Central memory CD8-positive, alpha-beta T cell (primary cell): Measurements from ENCODE around the gene CCNI.

Source experiments
- ATAC-seq: fragments of 150-1000 bp; cut with Tn5 transposase; replicated peaks from 2 replicates; pipeline ENCODE4 v1.10.0; 2022; ENCODE audit warnings: mild to moderate bottlenecking, moderate FRiP score, moderate number of reproducible peaks; ENCODE audit not compliant: poor library complexity, severe bottlenecking; ENCODE audit errors: extremely low read depth
- DNase-seq, 2 donors: peaks; one replicate each; pipeline ENCODE4 v3.0.0; 2021; ENCODE audit warnings: low spot score in 2 of 2
- H3K27ac Mint-ChIP-seq: one replicate; pipeline ENCODE4 v1.8.0; 2022; ENCODE audit warnings: low read depth, mild to moderate bottlenecking, moderate library complexity, mixed read lengths
- H3K27me3 Mint-ChIP-seq: one replicate; pipeline ENCODE4 v1.8.0; 2022; ENCODE audit warnings: mixed read lengths
- H3K36me3 Mint-ChIP-seq: one replicate; pipeline ENCODE4 v1.8.0; 2022; ENCODE audit warnings: mild to moderate bottlenecking, moderate library complexity, mixed read lengths; ENCODE audit not compliant: insufficient read depth
- H3K4me1 Mint-ChIP-seq: one replicate; pipeline ENCODE4 v1.8.0; 2022; ENCODE audit warnings: mixed read lengths
- H3K4me3 Mint-ChIP-seq: one replicate; pipeline ENCODE4 v1.8.0; 2022; ENCODE audit warnings: mild to moderate bottlenecking, moderate library complexity, mixed read lengths
- H3K9me3 Mint-ChIP-seq: one replicate; pipeline ENCODE4 v1.8.0; 2022; ENCODE audit warnings: mixed read lengths

The CCNI gene

DNA sequence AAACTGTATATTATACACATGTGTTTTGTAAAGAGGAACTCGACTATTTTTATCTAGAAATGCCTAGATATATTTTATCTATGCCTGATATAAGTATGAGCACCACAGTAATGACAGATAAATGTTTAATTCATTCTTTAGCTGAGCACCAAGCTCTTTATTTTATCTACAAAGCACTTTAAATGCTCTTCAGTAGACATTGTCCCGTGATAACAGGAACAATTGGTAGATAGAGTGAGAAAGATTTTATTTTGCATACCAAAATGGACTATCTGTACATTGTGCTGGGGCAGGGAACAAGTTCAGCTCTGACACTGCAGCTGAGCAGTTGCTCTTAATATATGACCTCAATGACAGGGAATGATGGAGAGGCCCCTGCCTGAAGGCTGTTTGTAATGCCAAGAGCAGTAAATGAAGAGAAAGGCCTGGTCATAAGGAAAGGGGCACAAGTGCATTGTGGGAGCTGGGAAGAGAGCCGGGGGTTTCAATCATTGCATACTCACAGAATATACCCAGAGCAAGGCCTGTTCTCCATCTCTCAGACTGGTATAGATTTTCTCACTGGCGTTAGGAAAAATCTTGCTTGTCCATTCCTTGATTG lies 68.9 kb downstream of the CCNI start:
- no peak for ATAC-seq
- Mint-ChIP-seq H3K4me1 (peaks cover 38% of the 10 kb centered on the region), H3K27me3 (no peaks in the 10 kb centered on the region), H3K4me3 (no peak overlapping the region), H3K9me3 (no peaks in the 10 kb centered on the region), H3K27ac (no peak overlapping the region), H3K36me3 (peaks cover 9% of the 10 kb centered on the region)
- no peak for DNase-seq

- no peak overlapping the region for H3K27ac Mint-ChIP-seq
- peaks cover 12% of the 10 kb centered on the region for H3K36me3 Mint-ChIP-seq
- no peak overlapping the region for H3K4me3 Mint-ChIP-seq
Observed at GRCh38 chr4:77003400-77003799, 72.4 kb downstream of the CCNI start.

GRCh38 chr4:77002321-77003107 lies 73.3 kb downstream of the CCNI start:
- Mint-ChIP-seq H3K4me3 (no peak overlapping the region), H3K27ac (no peak overlapping the region), H3K36me3 (peaks cover 14% of the 10 kb centered on the region)

More at GRCh38 chr4:77003400-77003799, 72.4 kb downstream of the CCNI start:
- no peaks in the 10 kb centered on the region for H3K27me3 Mint-ChIP-seq
- DNase-seq (no peak), ATAC-seq (no peak)
- H3K4me1 Mint-ChIP-seq: peaks cover 18% of the 10 kb centered on the region
- no peaks in the 10 kb centered on the region for H3K9me3 Mint-ChIP-seq

GRCh38 chr4:77001907-77002306 lies 73.9 kb downstream of the CCNI start:
- Mint-ChIP-seq H3K36me3 (peaks cover 16% of the 10 kb centered on the region), H3K4me1 (peaks cover 3% of the 10 kb centered on the region), H3K9me3 (no peaks in the 10 kb centered on the region), H3K4me3 (no peak overlapping the region), H3K27me3 (no peaks in the 10 kb centered on the region), H3K27ac (no peak overlapping the region)
- DNase-seq (no peak), ATAC-seq (no peak)

More at GRCh38 chr4:77002321-77003107, 73.3 kb downstream of the CCNI start:
- no peaks in the 10 kb centered on the region for H3K9me3 Mint-ChIP-seq
- H3K27me3 Mint-ChIP-seq: no peaks in the 10 kb centered on the region
- no peak for ATAC-seq
- H3K4me1 Mint-ChIP-seq: peaks cover 9% of the 10 kb centered on the region
- DNase-seq: no peak

DNA sequence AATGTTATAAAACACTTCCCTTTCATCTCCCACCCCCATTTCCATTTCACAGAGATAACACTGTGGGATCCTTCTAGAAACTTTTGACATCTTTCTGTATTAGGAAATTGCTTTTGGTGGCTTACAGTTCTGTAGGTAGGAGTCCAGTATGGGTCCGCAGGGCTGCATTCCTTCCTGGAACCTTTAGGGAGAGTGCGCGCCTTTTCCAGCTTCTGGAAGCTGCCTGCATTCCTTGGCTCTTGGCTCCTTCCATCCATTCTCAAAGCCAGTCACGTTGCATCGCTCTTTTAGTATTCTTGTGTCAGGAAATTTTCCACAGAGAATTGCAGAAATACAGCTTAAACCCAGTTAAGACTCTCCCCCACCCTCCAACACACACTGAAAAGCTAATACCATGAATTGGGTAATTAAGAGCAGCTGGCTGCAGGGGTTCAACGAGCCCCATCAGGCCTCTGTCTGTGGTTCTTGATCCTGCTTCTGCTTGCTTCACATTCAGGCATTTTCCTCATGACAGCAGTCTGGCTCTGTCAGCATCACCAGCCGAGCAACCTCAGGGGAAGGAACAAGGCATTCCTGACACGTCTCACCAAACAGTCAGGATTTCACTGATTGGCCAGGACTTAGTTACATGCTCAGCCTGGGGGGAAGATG lies 77.4 kb downstream of the CCNI start:
- DNase-seq (no peak), ATAC-seq (no peak)
- Mint-ChIP-seq H3K27me3 (no peaks in the 10 kb centered on the region), H3K9me3 (no peaks in the 10 kb centered on the region), H3K36me3 (peaks cover 12% of the 10 kb centered on the region), H3K27ac (no peak overlapping the region), H3K4me3 (no peak overlapping the region), H3K4me1 (peaks cover 15% of the 10 kb centered on the region)

- Mint-ChIP-seq H3K27ac (no peak overlapping the region), H3K9me3 (no peaks in the 10 kb centered on the region), H3K27me3 (no peaks in the 10 kb centered on the region), H3K36me3 (peaks cover 12% of the 10 kb centered on the region), H3K4me1 (peaks cover 22% of the 10 kb centered on the region), H3K4me3 (no peak overlapping the region)
- ATAC-seq (no peak), DNase-seq (no peak)
Observed at GRCh38 chr4:76997532-76997931, 78.3 kb downstream of the CCNI start.
